H9 (cell line): ENCODE measurements around the gene FBXL15. TPM values are rescaled to one million over a fixed set of nuclear protein-coding genes. Genes with fewer than 3 reads are reported as not detected.

Source experiments
- DNase-seq: peaks from one replicate; pipeline ENCODE4 v3.0.0-alpha.2; 2017
- H2AFZ ChIP-seq: one replicate; pipeline ENCODE4 v1.6.1; 2013; ENCODE audit warnings: mild to moderate bottlenecking, low read length, control low read depth, moderate library complexity
- H2AK5ac ChIP-seq: 2 replicates; pipeline ENCODE4 v1.6.1; 2013; ENCODE audit warnings: low read length, control low read depth, mixed read lengths; ENCODE audit not compliant: insufficient read length
- H2BK120ac ChIP-seq: one replicate; pipeline ENCODE4 v1.6.1; 2013; ENCODE audit warnings: low read depth, mild to moderate bottlenecking, low read length, control low read depth, inconsistent platforms; ENCODE audit not compliant: poor library complexity, severe bottlenecking
- H2BK12ac ChIP-seq: 2 replicates; pipeline ENCODE4 v1.6.1; 2013; ENCODE audit warnings: low read length, control low read depth, mixed read lengths, low read depth; ENCODE audit not compliant: insufficient read length
- H2BK15ac ChIP-seq: 2 replicates; pipeline ENCODE4 v1.6.1; 2013; ENCODE audit warnings: low read depth, low read length, control low read depth
- H2BK20ac ChIP-seq: one replicate; pipeline ENCODE4 v1.6.1; 2013; ENCODE audit warnings: low read depth, mild to moderate bottlenecking, low read length, control low read depth, inconsistent platforms; ENCODE audit not compliant: poor library complexity, severe bottlenecking
- H2BK5ac ChIP-seq: 2 replicates; pipeline ENCODE4 v1.6.1; 2013; ENCODE audit warnings: low read length, control low read depth, mixed read lengths; ENCODE audit not compliant: insufficient read length
- H3K14ac ChIP-seq: 2 replicates; pipeline ENCODE4 v1.6.1; 2013; ENCODE audit warnings: low read length, control low read depth; ENCODE audit not compliant: insufficient read depth
- H3K18ac ChIP-seq: 2 replicates; pipeline ENCODE4 v1.6.1; 2013; ENCODE audit warnings: low read depth, mild to moderate bottlenecking, mixed read lengths, low read length, control low read depth; ENCODE audit not compliant: insufficient read length
- H3K23ac ChIP-seq: 2 replicates; pipeline ENCODE4 v1.6.1; 2013; ENCODE audit warnings: low read length, control low read depth, mixed read lengths, low read depth; ENCODE audit not compliant: insufficient read length
- H3K23me2 ChIP-seq: 2 replicates; pipeline ENCODE4 v1.6.1; 2013; ENCODE audit warnings: low read depth, mild to moderate bottlenecking, mixed read lengths, low read length, control low read depth; ENCODE audit not compliant: insufficient read length, poor library complexity, severe bottlenecking
- H3K27ac ChIP-seq: 2 replicates; pipeline ENCODE4 v1.5.1; 2013; ENCODE audit warnings: low read length, control low read depth, mixed read lengths, low read depth; ENCODE audit not compliant: insufficient read length
- H3K27me3 ChIP-seq: 2 replicates; pipeline ENCODE4 v1.6.1; 2013; ENCODE audit warnings: low read length, control low read depth, inconsistent platforms; ENCODE audit not compliant: insufficient read depth
- H3K4ac ChIP-seq: 2 replicates; pipeline ENCODE4 v1.6.1; 2013; ENCODE audit warnings: low read depth, mild to moderate bottlenecking, control low read depth, inconsistent platforms, low read length, moderate library complexity
- H3K4me1 ChIP-seq: 2 replicates; pipeline ENCODE4 v1.6.1; 2013; ENCODE audit warnings: low read length, control low read depth, inconsistent platforms; ENCODE audit not compliant: insufficient read depth
- H3K4me2 ChIP-seq: 2 replicates; pipeline ENCODE4 v1.6.1; 2013; ENCODE audit warnings: low read length, control low read depth, mixed read lengths; ENCODE audit not compliant: insufficient read length, insufficient read depth
- H3K56ac ChIP-seq: 2 replicates; pipeline ENCODE4 v1.6.1; 2013; ENCODE audit warnings: low read depth, mild to moderate bottlenecking, mixed read lengths, low read length, control low read depth; ENCODE audit not compliant: insufficient read length
- H3K79me1 ChIP-seq: 2 replicates; pipeline ENCODE4 v1.6.1; 2013; ENCODE audit warnings: low read depth, mild to moderate bottlenecking, moderate library complexity, low read length, control low read depth, inconsistent platforms; ENCODE audit not compliant: insufficient read depth, poor library complexity, severe bottlenecking
- H3K79me2 ChIP-seq: 2 replicates; pipeline ENCODE4 v1.6.1; 2013; ENCODE audit warnings: low read length, control low read depth, inconsistent platforms; ENCODE audit not compliant: insufficient read depth
- H3K9ac ChIP-seq: 2 replicates; pipeline ENCODE4 v1.6.1; 2013; ENCODE audit warnings: low read length, control low read depth, mixed read lengths; ENCODE audit not compliant: insufficient read length; ENCODE audit errors: extremely low read depth
- H3K9me3 ChIP-seq: one replicate; pipeline ENCODE4 v1.6.1; 2013; ENCODE audit warnings: low read depth, low read length, inconsistent platforms; ENCODE audit not compliant: control insufficient read depth
- H3T11ph ChIP-seq: one replicate; pipeline ENCODE4 v1.6.1; 2013; ENCODE audit warnings: mild to moderate bottlenecking, low read length, control low read depth, inconsistent platforms
- H4K20me1 ChIP-seq: one replicate; pipeline ENCODE4 v1.6.1; 2013; ENCODE audit not compliant: control insufficient read depth, insufficient read length, insufficient read depth
- H4K5ac ChIP-seq: 2 replicates; pipeline ENCODE4 v1.6.1; 2013; ENCODE audit warnings: low read depth, mild to moderate bottlenecking, mixed read lengths, low read length, control low read depth; ENCODE audit not compliant: insufficient read length
- H4K8ac ChIP-seq: replicated peaks from 2 replicates; pipeline ENCODE4 v1.6.1; 2013; ENCODE audit warnings: low read length, control low read depth, mixed read lengths, low read depth; ENCODE audit not compliant: insufficient read length
- H4K91ac ChIP-seq: 2 replicates; pipeline ENCODE4 v1.6.1; 2013; ENCODE audit warnings: low read depth, mild to moderate bottlenecking, moderate library complexity, mixed read lengths, low read length, control low read depth; ENCODE audit not compliant: insufficient read length
- H3K27ac Mint-ChIP-seq, 3 experiments: 2 replicates in 2 of 3; 3 replicates in 1 of 3; pipeline ENCODE4 v1.8.0; 2020 to 2021; ENCODE audit warnings: mixed read lengths in 3 of 3, mild to moderate bottlenecking in 1 of 3, moderate library complexity in 1 of 3
- H3K27me3 Mint-ChIP-seq: 2 replicates; pipeline ENCODE4 v1.8.0; 2021; ENCODE audit warnings: low read depth, mild to moderate bottlenecking, moderate library complexity, mixed read lengths
- H3K36me3 Mint-ChIP-seq, 3 experiments: 2 replicates in 2 of 3; 3 replicates in 1 of 3; pipeline ENCODE4 v1.8.0; 2020 to 2021; ENCODE audit warnings: low read depth in 3 of 3, mixed read lengths in 3 of 3; ENCODE audit not compliant: insufficient read depth in 1 of 3
- H3K4me1 Mint-ChIP-seq, 2 experiments: 2 replicates each; pipeline ENCODE4 v1.8.0; 2020; ENCODE audit warnings: mixed read lengths in 2 of 2
- H3K4me3 Mint-ChIP-seq, 2 experiments: 2 replicates in 1 of 2; 3 replicates in 1 of 2; pipeline ENCODE4 v1.8.0; 2020 to 2021; ENCODE audit warnings: mild to moderate bottlenecking in 2 of 2, mixed read lengths in 2 of 2, moderate library complexity in 1 of 2
- H3K9me3 Mint-ChIP-seq, 2 experiments: 2 replicates in 1 of 2; 3 replicates in 1 of 2; pipeline ENCODE4 v1.8.0; 2020; ENCODE audit warnings: mild to moderate bottlenecking in 2 of 2, mixed read lengths in 2 of 2, moderate library complexity in 1 of 2
- WGBS: extraction: QIAGEN DNeasy Blood & Tissue Kit; methylation state at CpG from one replicate; pipeline ENCODE4 v1.1.7; 2013; ENCODE audit warnings: missing lambda C conversion rate, low lambda C conversion rate, mixed read lengths; ENCODE audit not compliant: insufficient read length; ENCODE audit errors: extremely low coverage; 5-methylcytosine and 5-hydroxymethylcytosine counted together
- total RNA-seq: library from RNA; stranded (reverse); gene quantifications from 2 replicates; pipeline ENCODE4 v1.2.1, GENCODE V29; 2021
- TF ChIP-seq, protein P1 (sequence below): fragments of 200-600 bp; sonication (generic); conservative IDR thresholded peaks from 3 replicates; pipeline ENCODE4 v1.8.0; 2021; ENCODE audit warnings: antibody characterized with exemption, mild to moderate bottlenecking

Gene FBXL15
- total RNA-seq, 1 experiment from 2014 or later, result 9.1 TPM

- H3K27ac Mint-ChIP-seq, result peak overlapping the region in 2 of 3 experiments; percentile 68 to 70; a peak in 2 of 7 replicates
- H2BK5ac ChIP-seq, result no peak overlapping the region
Observed at GRCh38 chr10:102421507-102421756, 796 bp downstream of the FBXL15 start.

More at GRCh38 chr10:102421507-102421756, 796 bp downstream of the FBXL15 start:
- Histone ChIP-seq H2AFZ (no peak overlapping the region), H3K9ac (no peak overlapping the region), H2AK5ac (no peak overlapping the region), H3K23ac (no peak overlapping the region), H4K8ac (no peak overlapping the region), H3K23me2 (peaks cover 35% of the 10 kb centered on the region), H3K56ac (no peak overlapping the region), H2BK120ac (no peak overlapping the region), H3K14ac (no peak overlapping the region), H4K5ac (no peak overlapping the region), H3K27me3 (no peaks in the 10 kb centered on the region), H3T11ph (no peak overlapping the region), H2BK20ac (no peak overlapping the region), H3K79me1 (no peaks in the 10 kb centered on the region), H4K91ac (no peak overlapping the region), H2BK12ac (no peak overlapping the region), H3K4me1 (peaks cover 2% of the 10 kb centered on the region; the same call in 1 of the 2 replicates), H3K27ac (no peak overlapping the region), H3K18ac (no peak overlapping the region), H3K9me3 (no peaks in the 10 kb centered on the region), H2BK15ac (no peak overlapping the region), H3K4me2 (peak overlapping the region; percentile 74), H3K4ac (no peak overlapping the region), H4K20me1 (no peaks in the 10 kb centered on the region), H3K79me2 (no peaks in the 10 kb centered on the region)
- peaks cover 20% of the 10 kb centered on the region for H3K27me3 Mint-ChIP-seq
- H3K9me3 Mint-ChIP-seq, result no peaks in the 10 kb centered on the region; a peak in 1 of 5 replicates
- peak overlapping the region; percentile 92 to 97 for H3K4me3 Mint-ChIP-seq
- no peak for DNase-seq
- H3K4me1 Mint-ChIP-seq, result peaks cover 16 to 24% of the 10 kb centered on the region in 2 experiments
- TF ChIP-seq, protein P1, sequence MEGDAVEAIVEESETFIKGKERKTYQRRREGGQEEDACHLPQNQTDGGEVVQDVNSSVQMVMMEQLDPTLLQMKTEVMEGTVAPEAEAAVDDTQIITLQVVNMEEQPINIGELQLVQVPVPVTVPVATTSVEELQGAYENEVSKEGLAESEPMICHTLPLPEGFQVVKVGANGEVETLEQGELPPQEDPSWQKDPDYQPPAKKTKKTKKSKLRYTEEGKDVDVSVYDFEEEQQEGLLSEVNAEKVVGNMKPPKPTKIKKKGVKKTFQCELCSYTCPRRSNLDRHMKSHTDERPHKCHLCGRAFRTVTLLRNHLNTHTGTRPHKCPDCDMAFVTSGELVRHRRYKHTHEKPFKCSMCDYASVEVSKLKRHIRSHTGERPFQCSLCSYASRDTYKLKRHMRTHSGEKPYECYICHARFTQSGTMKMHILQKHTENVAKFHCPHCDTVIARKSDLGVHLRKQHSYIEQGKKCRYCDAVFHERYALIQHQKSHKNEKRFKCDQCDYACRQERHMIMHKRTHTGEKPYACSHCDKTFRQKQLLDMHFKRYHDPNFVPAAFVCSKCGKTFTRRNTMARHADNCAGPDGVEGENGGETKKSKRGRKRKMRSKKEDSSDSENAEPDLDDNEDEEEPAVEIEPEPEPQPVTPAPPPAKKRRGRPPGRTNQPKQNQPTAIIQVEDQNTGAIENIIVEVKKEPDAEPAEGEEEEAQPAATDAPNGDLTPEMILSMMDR, result no peak
- no CpG with 5 or more reads among the region's 14 CpGs for WGBS
- H3K36me3 Mint-ChIP-seq, result peaks cover 6 to 17% (median 16%) of the 10 kb centered on the region in 3 experiments; a peak in 5 of 7 replicates
